DND-41 (cell line): ENCODE data around the gene SPINK9.

Source experiments
- CTCF ChIP-seq: IDR thresholded peaks from 2 replicates; pipeline ENCODE4 v1.5.1; 2012; ENCODE audit warnings: borderline replicate concordance, low read length, moderate library complexity, mild to moderate bottlenecking; ENCODE audit not compliant: poor library complexity, severe bottlenecking; ENCODE audit errors: extremely low read depth
- EZH2 ChIP-seq: IDR thresholded peaks from 3 replicates; pipeline ENCODE4 v1.6.1; 2012; ENCODE audit warnings: borderline replicate concordance, low read depth, mild to moderate bottlenecking, moderate library complexity, low read length, inconsistent platforms; ENCODE audit not compliant: severe bottlenecking

GRCh38 chr5:148353634-148354033, 18.3 kb downstream of the SPINK9 start:
- TF ChIP-seq CTCF (no peak), EZH2 (no peak)
